ACHN (cell line): ENCODE results near the gene MAN2C1.
"Not testable (repeated sequence)": the region's sequence is repeated elsewhere in the genome, so short reads cannot be mapped to it uniquely, and the experiment has no call there.

ENCODE experiments used
- DNase-seq: peaks from one replicate; pipeline ENCODE4 v3.0.0-alpha.2; 2015
- in situ Hi-C: cut with HindIII; loops from 2 replicates; pipeline ENCODE4 v1.10.0; 2017; ENCODE audit warnings: low sequenced_read_pairs, low pct_ligation_motif_present, low pct_unique_long_range_greater_than_20kb

MAN2C1 gene

DNA sequence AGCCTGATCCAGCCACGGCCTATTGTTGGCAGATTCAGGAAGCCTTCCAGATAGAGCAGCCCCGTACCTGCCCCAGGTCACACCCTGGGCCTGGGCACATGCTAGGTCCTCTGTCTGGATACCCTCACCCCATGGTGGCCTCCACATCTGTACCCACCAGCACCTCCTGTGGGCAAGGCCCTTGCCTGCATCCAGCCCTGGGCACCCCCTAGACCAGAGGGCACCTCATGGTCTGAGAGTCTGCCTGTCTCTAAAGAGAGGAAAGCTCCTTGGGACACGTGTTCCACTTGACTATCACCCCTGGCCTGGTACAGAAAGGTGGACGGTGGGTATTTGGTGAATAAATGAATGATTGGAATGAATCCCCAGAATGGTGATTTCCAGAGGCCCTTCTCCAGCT, 41.4 kb downstream of the MAN2C1 start:
- in situ Hi-C loops: no loop called here
- DNase-seq: no peak

DNA sequence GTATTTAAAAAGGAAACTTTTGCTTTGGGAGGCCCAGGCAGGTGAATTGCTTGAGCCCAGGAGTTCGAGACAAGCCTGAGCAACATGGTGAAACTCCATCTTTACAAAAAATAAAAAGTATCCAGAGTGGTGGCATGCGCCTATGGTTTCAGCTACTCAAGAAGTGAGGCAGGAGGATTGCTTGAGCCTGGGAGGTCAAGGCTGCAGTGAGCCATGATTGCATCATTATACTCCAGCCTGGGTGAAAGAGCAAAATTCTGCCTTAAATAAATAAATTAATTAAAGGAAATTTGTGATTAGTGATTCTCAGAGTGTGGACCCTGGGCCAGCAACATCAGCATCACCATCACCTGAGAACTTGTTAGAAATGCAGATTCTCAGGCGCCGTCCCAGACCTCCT, 42.5 kb downstream of the MAN2C1 start:
- in situ Hi-C loops: no loop called here
- DNase-seq: no peak

GRCh38 chr15:75321711-75322110, 46.7 kb downstream of the MAN2C1 start:
- no peak for DNase-seq
- in situ Hi-C loops: no loop called here

DNA sequence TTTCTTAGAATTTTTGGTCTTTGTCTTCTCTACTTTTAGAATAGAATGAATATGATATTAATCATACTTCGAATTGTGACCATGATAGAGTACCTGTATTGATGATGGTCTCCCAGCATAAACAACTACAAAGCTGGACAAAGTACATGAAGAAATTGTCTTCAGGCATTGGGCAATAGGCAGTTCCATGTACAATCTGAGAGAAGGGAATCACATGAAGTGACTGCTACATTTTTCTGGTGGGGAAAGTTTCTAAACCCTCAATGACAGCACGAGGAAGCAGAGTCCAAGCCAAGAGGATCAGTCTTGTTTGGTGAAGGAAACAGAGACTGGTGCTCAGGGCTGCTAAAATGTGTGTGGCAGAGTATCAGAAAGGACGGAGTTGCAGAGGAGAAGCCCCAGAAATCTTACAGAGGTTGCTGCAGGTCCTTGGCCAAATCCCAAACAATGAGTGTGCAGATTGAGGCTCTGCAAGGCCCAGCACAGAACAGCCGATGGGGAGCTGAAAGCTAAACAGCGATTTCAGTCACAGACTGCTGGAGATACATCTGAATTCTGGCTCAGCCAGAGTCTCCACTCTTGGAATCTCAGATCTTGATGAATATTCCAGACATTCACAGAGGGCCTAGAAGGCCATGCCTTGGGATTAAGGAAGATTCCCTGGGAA, 49.0 kb downstream of the MAN2C1 start:
- in situ Hi-C loops, DNase-seq: not testable (repeated sequence)

DNA sequence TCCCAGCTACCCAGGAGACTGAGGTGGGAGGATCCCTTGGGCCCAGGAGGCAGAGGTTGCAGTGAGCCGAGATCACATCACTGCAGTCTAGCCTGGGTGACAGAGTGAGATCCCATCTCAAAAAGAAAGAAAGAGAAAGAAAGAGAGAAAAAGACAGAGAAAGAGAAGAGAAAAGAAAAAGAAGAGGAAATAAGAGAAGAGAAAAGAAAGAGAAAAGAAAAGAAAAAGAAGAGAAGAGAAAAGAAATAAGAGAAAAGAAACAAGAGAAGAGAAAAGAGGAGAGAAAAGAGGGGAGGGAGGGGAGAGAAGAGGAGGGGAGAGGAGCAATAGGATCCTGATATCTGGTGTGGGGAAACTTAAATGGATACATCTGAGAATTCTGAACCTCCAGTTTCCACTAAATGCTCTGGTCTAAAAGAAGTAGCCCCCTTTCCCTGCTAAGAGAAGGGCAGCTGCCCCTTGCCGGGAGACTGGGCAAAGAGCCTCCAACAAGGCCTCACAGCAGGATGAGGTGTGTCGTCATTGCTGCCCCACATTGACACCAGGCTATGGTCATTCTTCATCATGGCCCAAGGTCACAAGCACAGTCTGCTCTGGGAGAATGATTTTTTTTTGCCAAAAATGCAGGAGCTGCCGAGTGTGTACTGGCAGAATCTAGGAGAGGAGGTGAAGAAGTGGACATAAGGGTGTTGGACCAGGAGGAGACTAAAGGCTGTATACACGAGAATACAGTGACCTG, 53.7 kb downstream of the MAN2C1 start:
- in situ Hi-C loops: no loop called here
- DNase-seq: no peak

GRCh38 chr15:75313116-75313845, 55.1 kb downstream of the MAN2C1 start:
- in situ Hi-C loops: no loop called here
- no peak for DNase-seq

GRCh38 chr15:75312548-75312947, 55.9 kb downstream of the MAN2C1 start:
- DNase-seq: peak; percentile 34
- in situ Hi-C loops: not testable (repeated sequence)

GRCh38 chr15:75309711-75310110, 58.7 kb downstream of the MAN2C1 start:
- no peak for DNase-seq
- in situ Hi-C loops: no loop called here

DNA sequence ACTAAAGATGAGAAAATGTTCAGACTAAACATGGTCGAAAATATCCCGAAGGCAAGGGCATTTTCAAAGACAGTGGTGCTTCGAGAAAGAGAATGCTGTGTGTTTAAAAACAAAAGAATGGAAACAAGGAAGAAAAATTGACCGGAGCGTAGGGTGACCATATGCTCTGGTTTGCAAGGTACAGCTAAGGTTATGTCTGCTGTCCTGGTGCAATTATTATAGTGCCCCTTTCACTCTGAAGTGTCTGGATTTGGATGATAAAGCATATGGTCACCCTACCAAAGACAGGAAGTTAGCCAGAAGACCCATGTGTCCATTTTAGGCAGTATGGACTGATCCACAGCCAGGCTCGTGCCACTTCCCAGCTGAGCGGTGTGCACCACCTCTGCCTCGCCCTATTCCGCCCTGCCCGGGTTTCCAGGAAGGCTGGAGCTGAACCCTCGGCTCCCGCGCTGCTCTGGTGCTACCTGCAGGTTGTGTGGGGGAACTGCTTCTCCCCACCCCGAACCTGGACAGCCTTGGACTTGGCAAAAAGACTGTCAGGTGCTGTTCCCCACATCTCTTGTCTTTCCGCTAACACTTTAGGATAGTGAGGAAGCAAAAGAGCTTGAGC, 60.5 kb downstream of the MAN2C1 start:
- in situ Hi-C loops: no loop called here
- peak; percentile 46 for DNase-seq

- in situ Hi-C loops: no loop called here
- DNase-seq: no peak
Observed at GRCh38 chr15:75306188-75306587, 62.2 kb downstream of the MAN2C1 start.
